ENCODE results near the gene SELENOV. TPM values are rescaled to one million over a fixed set of nuclear protein-coding genes. Genes with fewer than 3 reads are reported as not detected.

SELENOV gene
- total RNA-seq, 1 donor from 2014 or later: not detected

DNA sequence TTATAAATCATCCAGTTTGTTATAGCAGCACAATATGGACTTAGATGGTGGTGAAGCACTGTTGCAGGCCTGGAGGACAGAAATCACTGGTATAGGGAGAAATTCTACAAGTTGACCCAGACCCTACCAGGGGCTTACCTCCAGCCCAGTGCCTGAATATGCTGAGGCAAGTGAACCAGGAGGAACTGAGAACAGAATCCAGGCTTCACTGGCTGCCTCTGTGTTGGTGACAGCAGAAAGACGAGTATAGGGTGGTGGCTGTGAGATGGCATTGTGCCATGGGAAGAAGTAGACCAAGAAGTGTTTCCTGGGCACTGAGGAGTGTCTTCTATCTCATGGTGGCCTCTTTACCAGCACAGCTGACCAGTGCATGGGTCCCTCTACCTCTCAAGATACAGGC lies 40.9 kb downstream of the SELENOV start:
- DNase-seq (ENCODE audit: extremely low read depth, low read depth, low spot score): no peak

- DNase-seq (ENCODE audit: extremely low read depth, low read depth, low spot score): no peak
These were observed 43.1 kb downstream of the SELENOV start for GRCh38 chr19:39557811-39558623.

DNA sequence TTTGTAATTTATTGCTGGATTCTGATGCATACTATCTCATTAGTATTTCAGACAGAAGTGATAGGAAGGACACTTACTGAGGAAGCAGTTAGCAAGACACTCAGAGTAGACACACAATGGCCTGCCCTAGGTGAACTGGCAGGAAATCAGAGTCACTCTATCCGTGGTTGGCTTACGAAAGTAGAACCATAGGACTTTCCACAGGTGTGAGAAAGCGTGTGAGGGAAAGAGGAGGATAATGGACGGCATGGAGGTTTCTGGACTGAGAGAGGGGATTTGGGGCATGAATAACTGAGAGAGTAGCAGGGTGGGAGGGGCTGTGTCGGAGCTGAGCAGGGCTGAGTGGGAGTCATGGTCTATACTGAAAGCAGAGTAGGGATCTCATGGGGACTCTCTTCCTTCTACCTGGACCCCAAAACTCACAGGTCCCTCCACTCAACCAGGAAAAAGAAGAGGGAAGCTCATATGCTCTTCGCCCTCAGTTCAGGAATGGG lies 43.7 kb downstream of the SELENOV start:
- DNase-seq (ENCODE audit: extremely low read depth, low read depth, low spot score): no peak

GRCh38 chr19:39563408-39563807 lies 48.5 kb downstream of the SELENOV start:
- no peak for DNase-seq (ENCODE audit: extremely low read depth, low read depth, low spot score)

GRCh38 chr19:39566064-39566463 lies 51.1 kb downstream of the SELENOV start:
- DNase-seq (ENCODE audit: extremely low read depth, low read depth, low spot score): no peak

DNA sequence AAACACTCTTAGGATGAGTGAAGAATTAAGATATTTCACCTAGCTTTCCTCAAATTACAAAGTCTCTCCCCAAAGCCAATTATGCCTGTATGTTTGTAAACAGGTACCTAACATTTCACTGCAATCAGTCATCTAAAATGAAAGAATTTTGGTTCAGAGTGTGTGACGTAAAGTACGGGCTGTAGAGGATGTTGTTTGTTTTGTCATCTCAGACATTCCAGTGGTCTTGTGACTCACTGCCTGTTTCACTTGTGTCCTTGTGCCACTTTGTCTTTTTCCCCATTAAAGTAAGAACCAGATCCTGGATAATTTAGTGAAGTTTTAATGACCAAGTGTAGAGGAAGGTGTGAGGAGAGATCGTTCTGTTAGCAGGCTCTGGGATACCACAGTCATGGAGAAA lies 53.7 kb downstream of the SELENOV start:
- DNase-seq (ENCODE audit: extremely low read depth, low read depth, low spot score): no peak

Other genes starting within 250 kb of the SELENOV start
- not detected in 2 replicates for gene IFNL2, start 246.7 kb upstream of the SELENOV start, total RNA-seq
- gene IFNL1, start 218.7 kb upstream of the SELENOV start, total RNA-seq: not detected in 2 replicates
- gene LRFN1, start 194.3 kb upstream of the SELENOV start, total RNA-seq: 0.34 and 1.2 TPM in 2 replicates
- 92.9 and 104 TPM in 2 replicates for gene GMFG, start 179.1 kb upstream of the SELENOV start, total RNA-seq
- 61.2 and 89.1 TPM in 2 replicates for gene SAMD4B, start 172.7 kb upstream of the SELENOV start, total RNA-seq
- gene PAF1, start 124.0 kb upstream of the SELENOV start, total RNA-seq: 27.4 and 32.1 TPM in 2 replicates
- 25.1 and 29.5 TPM in 2 replicates for gene MED29, start 123.8 kb upstream of the SELENOV start, total RNA-seq
- 6.5 and 21.6 TPM in 2 replicates for gene ZFP36, start 108.3 kb upstream of the SELENOV start, total RNA-seq
- gene PLEKHG2, start 102.5 kb upstream of the SELENOV start, total RNA-seq: 26.4 and 60.0 TPM in 2 replicates
- gene RPS16, start 79.2 kb upstream of the SELENOV start, total RNA-seq: 802 and 1,288 TPM in 2 replicates
- gene SUPT5H, start 69.6 kb upstream of the SELENOV start, total RNA-seq: 100 and 104 TPM in 2 replicates
- 64.0 and 64.8 TPM in 2 replicates for gene TIMM50, start 34.3 kb upstream of the SELENOV start, total RNA-seq
- 0.87 and 2.0 TPM in 2 replicates for gene DLL3, start 16.2 kb upstream of the SELENOV start, total RNA-seq
- 1.5 and 4.1 TPM in 2 replicates for gene EID2B, start 17.7 kb downstream of the SELENOV start, total RNA-seq
- 11.4 and 19.0 TPM in 2 replicates for gene EID2, start 25.0 kb downstream of the SELENOV start, total RNA-seq
- gene LGALS13, start 87.4 kb downstream of the SELENOV start, total RNA-seq: not detected in 2 replicates
- gene LGALS16, start 140.8 kb downstream of the SELENOV start, total RNA-seq: not detected in 2 replicates
- gene LGALS14, start 189.3 kb downstream of the SELENOV start, total RNA-seq: not detected in 2 replicates
- not detected in 2 replicates for gene CLC, start 222.9 kb downstream of the SELENOV start, total RNA-seq